CD4-positive, alpha-beta T cell treated with Interleukin-15 for 4 hours (primary cell): ENCODE results near the gene KRTAP9-4.
"Not testable (repeated sequence)": the region's sequence is repeated elsewhere in the genome, so short reads cannot be mapped to it uniquely, and the experiment has no call there.

Experiments used
- DNase-seq: peaks from one replicate; pipeline ENCODE4 v3.0.0-alpha.2; 2020; ENCODE audit warnings: low spot score

KRTAP9-4 gene

GRCh38 chr17:41249637-41250240 is at the start of gene KRTAP9-4:
Gene KRTAP9-4, plus strand, starts transcription at chr17:41249687. Its CDS starts 34 bp downstream, at chr17:41249721.
- not testable (repeated sequence) for DNase-seq

GRCh38 chr17:41211845-41212466 is 37.5 kb upstream of the KRTAP9-4 start:
- no peak for DNase-seq

GRCh38 chr17:41212524-41213169 is 36.8 kb upstream of the KRTAP9-4 start:
- DNase-seq, result no peak

GRCh38 chr17:41215681-41216080 is 33.8 kb upstream of the KRTAP9-4 start:
- no peak for DNase-seq

GRCh38 chr17:41223821-41224220 is 25.7 kb upstream of the KRTAP9-4 start:
- DNase-seq, result no peak

GRCh38 chr17:41226051-41226450 is 23.4 kb upstream of the KRTAP9-4 start:
- no peak for DNase-seq

- DNase-seq, result not testable (repeated sequence)
Observed at GRCh38 chr17:41226598-41227095, 22.8 kb upstream of the KRTAP9-4 start, which contains the start of gene KRTAP9-2. Gene KRTAP9-2, plus strand, starts transcription at chr17:41226648. Its CDS starts 7 bp downstream, at chr17:41226655.

GRCh38 chr17:41230094-41230493 is 19.4 kb upstream of the KRTAP9-4 start:
- no peak for DNase-seq

GRCh38 chr17:41231731-41232130 is 17.8 kb upstream of the KRTAP9-4 start:
- no peak for DNase-seq

- DNase-seq, result not testable (repeated sequence)
Observed at GRCh38 chr17:41232399-41233105, 16.9 kb upstream of the KRTAP9-4 start, which contains the start of gene KRTAP9-3. Gene KRTAP9-3, plus strand, starts transcription at chr17:41232449. Its CDS starts 53 bp downstream, at chr17:41232502.

- not testable (repeated sequence) for DNase-seq
Observed at GRCh38 chr17:41237116-41237515, 12.4 kb upstream of the KRTAP9-4 start.

- not testable (repeated sequence) for DNase-seq
Observed at GRCh38 chr17:41237949-41238437, 11.5 kb upstream of the KRTAP9-4 start, which contains the start of gene KRTAP9-8. Gene KRTAP9-8, plus strand, starts transcription at chr17:41237999. Its CDS starts 53 bp downstream, at chr17:41238052.

GRCh38 chr17:41246995-41247787 is 2.3 kb upstream of the KRTAP9-4 start:
- not testable (repeated sequence) for DNase-seq

- no peak for DNase-seq
Observed at GRCh38 chr17:41251261-41251660, 1.8 kb downstream of the KRTAP9-4 start.

- DNase-seq, result no peak
Observed at GRCh38 chr17:41254861-41255260, 5.4 kb downstream of the KRTAP9-4 start.

GRCh38 chr17:41255381-41256290 is 6.1 kb downstream of the KRTAP9-4 start, which contains the start of gene KRTAP9-9:
Gene KRTAP9-9, plus strand, starts transcription at chr17:41255384.
- DNase-seq, result not testable (repeated sequence)

GRCh38 chr17:41256291-41256685 is 6.8 kb downstream of the KRTAP9-4 start:
- no peak for DNase-seq

- DNase-seq, result no peak
Observed at GRCh38 chr17:41258406-41258805, 8.9 kb downstream of the KRTAP9-4 start.

GRCh38 chr17:41263212-41263611 is 13.7 kb downstream of the KRTAP9-4 start:
- no peak for DNase-seq

- no peak for DNase-seq
Observed at GRCh38 chr17:41264599-41264998, 15.1 kb downstream of the KRTAP9-4 start.
